OCI-LY1 (cell line): Measurements from ENCODE around the gene OVOL2.

Experiments used
- EZH2 ChIP-seq: fragments of 200-600 bp; sonication (generic), shearing (Covaris generic); IDR thresholded peaks from 2 replicates; pipeline ENCODE4 v1.8.0; 2017; ENCODE audit warnings: borderline replicate concordance, mixed run types, mild to moderate bottlenecking, antibody characterized with exemption, low read length, moderate library complexity, mixed read lengths
- TF ChIP-seq, protein P1 (sequence below): fragments of 200-600 bp; sonication (generic), shearing (Covaris generic); IDR thresholded peaks from 2 replicates; pipeline ENCODE4 v1.5.1; 2017; ENCODE audit warnings: mild to moderate bottlenecking, antibody characterized with exemption, low read length, moderate library complexity, mixed read lengths

DNA sequence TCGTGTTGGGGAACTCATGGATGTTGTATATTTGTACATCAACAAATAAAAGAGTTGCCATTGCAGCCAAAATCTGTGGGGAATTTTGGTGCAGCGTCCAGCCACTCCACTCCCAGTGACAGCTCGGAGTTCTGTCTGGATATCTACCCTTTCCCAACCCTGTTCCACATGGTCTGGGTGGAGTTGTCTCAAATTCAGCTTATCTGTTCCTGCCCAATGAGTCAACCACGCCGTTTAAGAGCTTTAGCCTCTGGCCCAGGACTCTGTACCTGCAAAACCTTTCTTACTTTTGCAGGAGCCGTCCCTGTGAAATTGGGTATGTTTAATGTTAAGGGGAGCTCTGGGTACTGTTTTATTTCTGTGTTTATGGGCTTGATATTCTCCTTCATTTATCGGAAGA, 33.9 kb upstream of the OVOL2 start:
- no peak for TF ChIP-seq EZH2
- TF ChIP-seq, protein P1, sequence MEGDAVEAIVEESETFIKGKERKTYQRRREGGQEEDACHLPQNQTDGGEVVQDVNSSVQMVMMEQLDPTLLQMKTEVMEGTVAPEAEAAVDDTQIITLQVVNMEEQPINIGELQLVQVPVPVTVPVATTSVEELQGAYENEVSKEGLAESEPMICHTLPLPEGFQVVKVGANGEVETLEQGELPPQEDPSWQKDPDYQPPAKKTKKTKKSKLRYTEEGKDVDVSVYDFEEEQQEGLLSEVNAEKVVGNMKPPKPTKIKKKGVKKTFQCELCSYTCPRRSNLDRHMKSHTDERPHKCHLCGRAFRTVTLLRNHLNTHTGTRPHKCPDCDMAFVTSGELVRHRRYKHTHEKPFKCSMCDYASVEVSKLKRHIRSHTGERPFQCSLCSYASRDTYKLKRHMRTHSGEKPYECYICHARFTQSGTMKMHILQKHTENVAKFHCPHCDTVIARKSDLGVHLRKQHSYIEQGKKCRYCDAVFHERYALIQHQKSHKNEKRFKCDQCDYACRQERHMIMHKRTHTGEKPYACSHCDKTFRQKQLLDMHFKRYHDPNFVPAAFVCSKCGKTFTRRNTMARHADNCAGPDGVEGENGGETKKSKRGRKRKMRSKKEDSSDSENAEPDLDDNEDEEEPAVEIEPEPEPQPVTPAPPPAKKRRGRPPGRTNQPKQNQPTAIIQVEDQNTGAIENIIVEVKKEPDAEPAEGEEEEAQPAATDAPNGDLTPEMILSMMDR = no peak
